Lower lobe of right lung (tissue), 2 donors: ENCODE data around the gene TLE4. TPM values are rescaled to one million over a fixed set of nuclear protein-coding genes. Genes with fewer than 3 reads are reported as not detected.

Experiments used
- ATAC-seq, 2 donors: fragments of 200-7000 bp; cut with Tn5 transposase; one replicate each; pipeline ENCODE4 v1.9.1; 2020 to 2022; ENCODE audit warnings: mild to moderate bottlenecking in 2 of 2, moderate library complexity in 2 of 2
- DNase-seq: peaks from one replicate; pipeline ENCODE4 v3.0.0-alpha.2; 2020
- H3K27ac ChIP-seq: fragments of 200-600 bp; one replicate; pipeline ENCODE4 v1.8.0; 2022
- H3K27me3 ChIP-seq: fragments of 200-600 bp; one replicate; pipeline ENCODE4 v1.8.0; 2022; ENCODE audit warnings: low read depth
- H3K36me3 ChIP-seq: fragments of 200-600 bp; one replicate; pipeline ENCODE4 v1.8.0; 2022; ENCODE audit warnings: mild to moderate bottlenecking
- H3K4me1 ChIP-seq: fragments of 200-600 bp; one replicate; pipeline ENCODE4 v1.8.0; 2022
- H3K4me3 ChIP-seq: fragments of 200-600 bp; one replicate; pipeline ENCODE4 v1.8.0; 2022; ENCODE audit warnings: mild to moderate bottlenecking
- H3K9me3 ChIP-seq: fragments of 200-600 bp; one replicate; pipeline ENCODE4 v1.8.0; 2022
- CTCF ChIP-seq: fragments of 200-600 bp; IDR thresholded peaks from one replicate; pipeline ENCODE4 v1.8.0; 2022; ENCODE audit warnings: antibody characterized with exemption, mild to moderate bottlenecking
- intact Hi-C: fragments of 100-400 bp; cut with DNase I; formaldehyde crosslinking; loops from one replicate; pipeline ENCODE4 v1.11.0; 2022
- total RNA-seq: library from RNA; stranded (reverse); fragmentation: NEBNext Ultra II Directional; extraction: Animal tissue kit (Norgen Biotek cat#: 25700); gene quantifications from one replicate; pipeline ENCODE4 v1.2.1, GENCODE V29; 2021
- donor health status: DM: no; HTN: yes; CAD: no; lungs with severe emphysema.

TLE4 gene
- total RNA-seq, 1 donor from 2014 or later, result 48.6 TPM

GRCh38 chr9:79694208-79694607 is 122.4 kb downstream of the TLE4 start:
- DNase-seq (no peak), ATAC-seq (no peak)
- Histone ChIP-seq H3K4me3 (no peak overlapping the region), H3K27ac (no peak overlapping the region), H3K36me3 (no peaks in the 10 kb centered on the region), H3K9me3 (no peaks in the 10 kb centered on the region), H3K27me3 (no peaks in the 10 kb centered on the region), H3K4me1 (no peaks in the 10 kb centered on the region)
- TF ChIP-seq CTCF, result no peak
- intact Hi-C loops, result no loop called here

- no peaks in the 10 kb centered on the region for H3K36me3 ChIP-seq
- no peak overlapping the region for H3K27ac ChIP-seq
- H3K27me3 ChIP-seq, result no peaks in the 10 kb centered on the region
- no peak for DNase-seq
- no peak for ATAC-seq
- H3K4me1 ChIP-seq, result no peaks in the 10 kb centered on the region
- H3K9me3 ChIP-seq, result no peaks in the 10 kb centered on the region
- intact Hi-C loops, result no loop called here
- TF ChIP-seq CTCF, result no peak
- H3K4me3 ChIP-seq, result no peak overlapping the region
Measured at GRCh38 chr9:79694676-79695400, 123.1 kb downstream of the TLE4 start.

- Histone ChIP-seq H3K4me1 (no peaks in the 10 kb centered on the region), H3K36me3 (no peaks in the 10 kb centered on the region), H3K27ac (no peak overlapping the region), H3K4me3 (no peak overlapping the region), H3K27me3 (no peaks in the 10 kb centered on the region), H3K9me3 (no peaks in the 10 kb centered on the region)
- DNase-seq (no peak), ATAC-seq (no peak)
- intact Hi-C loops, result no loop called here
- TF ChIP-seq CTCF, result no peak
Measured at GRCh38 chr9:79695531-79696175, 123.9 kb downstream of the TLE4 start.

- TF ChIP-seq CTCF, result no peak
- intact Hi-C loops, result no loop called here
- no peak overlapping the region for H3K4me3 ChIP-seq
- ATAC-seq, result no peak
- H3K27me3 ChIP-seq, result no peaks in the 10 kb centered on the region
- no peaks in the 10 kb centered on the region for H3K36me3 ChIP-seq
- no peak overlapping the region for H3K27ac ChIP-seq
- no peaks in the 10 kb centered on the region for H3K9me3 ChIP-seq
- peaks cover 3% of the 10 kb centered on the region for H3K4me1 ChIP-seq
- DNase-seq, result no peak
Measured at GRCh38 chr9:79698967-79699366, 127.2 kb downstream of the TLE4 start.

DNA sequence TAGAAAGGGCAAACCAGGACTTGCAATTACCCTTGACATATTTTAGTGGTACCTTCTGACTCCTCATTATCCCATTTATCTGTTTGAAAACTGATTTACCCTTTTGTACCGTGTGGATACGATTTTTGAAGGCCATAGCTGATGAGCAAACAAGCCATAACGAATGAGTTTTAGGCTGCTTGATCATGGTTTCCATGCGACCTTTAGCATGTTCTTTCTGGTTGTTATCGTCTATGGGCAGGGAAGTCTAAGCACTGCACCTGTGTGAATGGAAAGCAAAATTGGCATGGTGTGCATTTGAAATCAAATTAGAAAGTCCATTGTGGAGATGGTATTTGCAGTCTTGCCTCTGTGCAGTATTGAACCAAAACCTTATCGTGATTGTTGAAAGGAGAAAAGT is 127.7 kb downstream of the TLE4 start:
- no peak overlapping the region for H3K27ac ChIP-seq
- ATAC-seq (no peak), DNase-seq (no peak)
- intact Hi-C loops, result no loop called here
- no peaks in the 10 kb centered on the region for H3K27me3 ChIP-seq
- H3K9me3 ChIP-seq, result no peaks in the 10 kb centered on the region
- TF ChIP-seq CTCF, result no peak
- peaks cover 3% of the 10 kb centered on the region for H3K4me1 ChIP-seq
- H3K36me3 ChIP-seq, result no peaks in the 10 kb centered on the region
- no peak overlapping the region for H3K4me3 ChIP-seq
